Measurements from ENCODE around the gene ELAVL4.

ELAVL4 gene

DNA sequence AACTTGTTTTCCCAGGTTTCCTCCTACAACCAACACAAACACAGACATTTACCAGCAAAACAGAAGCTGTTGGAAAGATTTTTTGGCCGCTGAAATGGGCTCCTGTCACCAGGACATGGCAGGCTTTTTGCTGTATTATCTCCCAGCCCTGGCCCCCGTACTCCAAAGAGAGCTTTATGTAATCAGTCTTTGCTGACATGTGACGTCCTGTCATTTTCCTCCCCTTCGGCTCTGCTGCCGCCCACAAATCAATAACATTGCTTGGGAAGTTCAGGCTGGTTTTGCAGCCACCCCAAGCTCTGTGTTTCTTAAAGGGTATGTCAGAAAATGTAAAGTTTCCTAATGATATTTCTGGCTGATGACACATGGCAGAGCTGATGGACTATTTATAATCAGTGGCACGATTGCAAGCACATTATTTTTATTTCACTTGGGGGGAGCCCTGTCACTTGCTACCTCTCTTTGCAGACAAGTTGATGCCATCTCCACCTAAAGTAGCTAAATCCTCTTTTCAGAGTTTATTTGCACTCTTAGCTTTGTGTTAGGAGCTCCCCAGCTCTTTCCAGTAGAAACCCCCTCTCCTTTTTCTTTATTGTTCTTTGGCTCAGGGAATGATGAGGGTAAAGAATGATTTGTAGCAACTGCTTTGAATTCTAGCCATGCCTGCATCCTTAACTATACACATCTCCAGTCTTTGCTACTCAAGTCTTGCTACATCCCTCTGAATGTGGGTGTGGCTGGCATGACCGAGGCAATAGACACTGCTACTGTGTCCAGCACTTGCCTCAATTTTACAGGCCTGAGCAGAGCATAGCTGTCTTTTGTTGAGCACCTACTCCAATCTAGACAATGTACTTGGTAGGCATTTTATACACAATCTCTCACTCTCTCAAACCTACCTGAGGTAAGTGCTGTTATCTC lies 67.3 kb downstream of the ELAVL4 start:
- Mint-ChIP-seq H3K9me3 (peaks cover 45% of the 10 kb centered on the region), H3K4me3 (no peak overlapping the region), H3K4me1 (no peaks in the 10 kb centered on the region), H3K27me3 (ENCODE audit: low read depth, poor library complexity) (peaks cover 2% of the 10 kb centered on the region), H3K27ac (no peak overlapping the region), H3K36me3 (ENCODE audit: low read depth) (no peaks in the 10 kb centered on the region)
- TF ChIP-seq, protein P1, sequence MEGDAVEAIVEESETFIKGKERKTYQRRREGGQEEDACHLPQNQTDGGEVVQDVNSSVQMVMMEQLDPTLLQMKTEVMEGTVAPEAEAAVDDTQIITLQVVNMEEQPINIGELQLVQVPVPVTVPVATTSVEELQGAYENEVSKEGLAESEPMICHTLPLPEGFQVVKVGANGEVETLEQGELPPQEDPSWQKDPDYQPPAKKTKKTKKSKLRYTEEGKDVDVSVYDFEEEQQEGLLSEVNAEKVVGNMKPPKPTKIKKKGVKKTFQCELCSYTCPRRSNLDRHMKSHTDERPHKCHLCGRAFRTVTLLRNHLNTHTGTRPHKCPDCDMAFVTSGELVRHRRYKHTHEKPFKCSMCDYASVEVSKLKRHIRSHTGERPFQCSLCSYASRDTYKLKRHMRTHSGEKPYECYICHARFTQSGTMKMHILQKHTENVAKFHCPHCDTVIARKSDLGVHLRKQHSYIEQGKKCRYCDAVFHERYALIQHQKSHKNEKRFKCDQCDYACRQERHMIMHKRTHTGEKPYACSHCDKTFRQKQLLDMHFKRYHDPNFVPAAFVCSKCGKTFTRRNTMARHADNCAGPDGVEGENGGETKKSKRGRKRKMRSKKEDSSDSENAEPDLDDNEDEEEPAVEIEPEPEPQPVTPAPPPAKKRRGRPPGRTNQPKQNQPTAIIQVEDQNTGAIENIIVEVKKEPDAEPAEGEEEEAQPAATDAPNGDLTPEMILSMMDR (IDR thresholded peaks at IDR 0.05) = no peak
- no peak for DNase-seq

- H3K27me3 Mint-ChIP-seq (ENCODE audit: low read depth, poor library complexity) = peaks cover 2% of the 10 kb centered on the region
- H3K4me1 Mint-ChIP-seq = no peaks in the 10 kb centered on the region
- H3K27ac Mint-ChIP-seq = no peak overlapping the region
- H3K36me3 Mint-ChIP-seq (ENCODE audit: low read depth) = no peaks in the 10 kb centered on the region
- no peak overlapping the region for H3K4me3 Mint-ChIP-seq
- H3K9me3 Mint-ChIP-seq = peaks cover 55% of the 10 kb centered on the region
- no peak for DNase-seq
- TF ChIP-seq, protein P1 (IDR thresholded peaks at IDR 0.05) = no peak
These were observed 69.3 kb downstream of the ELAVL4 start for GRCh38 chr1:50177994-50178393.

- peaks cover 61% of the 10 kb centered on the region for H3K9me3 Mint-ChIP-seq
- no peak overlapping the region for H3K27ac Mint-ChIP-seq
- TF ChIP-seq, protein P1 (IDR thresholded peaks at IDR 0.05) = no peak
- H3K36me3 Mint-ChIP-seq (ENCODE audit: low read depth) = no peaks in the 10 kb centered on the region
- no peak for DNase-seq
- H3K27me3 Mint-ChIP-seq (ENCODE audit: low read depth, poor library complexity) = peaks cover 10% of the 10 kb centered on the region
- no peak overlapping the region for H3K4me3 Mint-ChIP-seq
- H3K4me1 Mint-ChIP-seq = no peaks in the 10 kb centered on the region
These were observed 70.9 kb downstream of the ELAVL4 start for GRCh38 chr1:50179639-50180038.

GRCh38 chr1:50180367-50180766 lies 71.6 kb downstream of the ELAVL4 start:
- Mint-ChIP-seq H3K27me3 (ENCODE audit: low read depth, poor library complexity) (peaks cover 9% of the 10 kb centered on the region), H3K27ac (no peak overlapping the region), H3K9me3 (peaks cover 63% of the 10 kb centered on the region), H3K36me3 (ENCODE audit: low read depth) (no peaks in the 10 kb centered on the region), H3K4me1 (no peaks in the 10 kb centered on the region), H3K4me3 (no peak overlapping the region)
- TF ChIP-seq, protein P1 (IDR thresholded peaks at IDR 0.05) = no peak
- no peak for DNase-seq

DNA sequence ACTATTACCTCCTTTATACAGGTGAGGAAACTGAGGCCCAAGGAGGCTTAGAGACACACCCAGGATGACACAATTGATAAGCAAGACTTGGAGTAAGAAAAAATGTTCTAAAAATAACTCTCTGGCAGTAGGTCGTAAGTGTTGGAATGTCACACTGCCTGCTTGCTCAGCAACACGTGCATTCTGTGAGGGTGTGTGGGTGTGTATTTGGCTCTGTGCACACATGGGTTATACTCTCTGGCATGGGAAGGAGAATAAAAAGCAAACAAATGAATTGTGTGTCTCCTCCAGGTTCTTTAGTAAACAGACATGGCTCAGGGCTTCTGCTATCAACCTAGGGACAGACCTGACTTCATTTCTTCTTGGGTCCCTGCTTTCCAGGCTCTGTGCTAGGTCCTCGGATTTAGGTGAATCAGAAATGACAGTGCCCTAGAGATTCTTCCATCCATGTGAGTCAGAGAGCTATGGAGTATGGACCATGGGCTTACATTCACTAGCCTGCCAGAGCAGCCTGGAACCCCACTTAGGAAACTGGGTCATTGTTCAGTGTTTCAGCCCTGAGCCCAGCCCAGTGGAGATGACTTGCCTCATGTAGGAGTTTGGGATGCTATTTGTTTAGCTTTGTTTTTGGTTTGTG lies 72.4 kb downstream of the ELAVL4 start:
- H3K4me1 Mint-ChIP-seq = no peaks in the 10 kb centered on the region
- H3K27ac Mint-ChIP-seq = no peak overlapping the region
- H3K27me3 Mint-ChIP-seq (ENCODE audit: low read depth, poor library complexity) = peaks cover 8% of the 10 kb centered on the region
- DNase-seq = no peak
- TF ChIP-seq, protein P1 (IDR thresholded peaks at IDR 0.05) = no peak
- H3K36me3 Mint-ChIP-seq (ENCODE audit: low read depth) = no peaks in the 10 kb centered on the region
- no peak overlapping the region for H3K4me3 Mint-ChIP-seq
- H3K9me3 Mint-ChIP-seq = peaks cover 65% of the 10 kb centered on the region
